Mucosa of gallbladder (tissue), 1 donor: ENCODE measurements around the gene RUFY3. TPM values are rescaled to one million over a fixed set of nuclear protein-coding genes. Genes with fewer than 3 reads are reported as not detected.
"Not testable (repeated sequence)": the region's sequence is repeated elsewhere in the genome, so short reads cannot be mapped to it uniquely, and the experiment has no call there.

Source experiments
- DNase-seq: peaks from one replicate; pipeline ENCODE4 v3.0.0-alpha.2; 2020; ENCODE audit warnings: low spot score
- total RNA-seq: library from RNA; stranded (reverse); gene quantifications from one replicate; pipeline ENCODE4 v1.2.1, GENCODE V29; 2021
- donor health status: DM: no; HTN: no; CAD: no.

The RUFY3 gene
- total RNA-seq: 46.6 TPM

- DNase-seq: peak; percentile 48
Observed at GRCh38 chr4:70721747-70722146, at the start of gene RUFY3. Gene RUFY3, plus strand, starts transcription at chr4:70721964. Its CDS starts 610 bp downstream, at chr4:70722574.

GRCh38 chr4:70674191-70674590 lies 47.6 kb upstream of the RUFY3 start:
- no peak for DNase-seq

- DNase-seq: no peak
Observed at GRCh38 chr4:70674731-70675130, 47.0 kb upstream of the RUFY3 start.

- DNase-seq: no peak
Observed at GRCh38 chr4:70676554-70677090, 45.1 kb upstream of the RUFY3 start.

- DNase-seq: no peak
Observed at GRCh38 chr4:70678383-70678999, 43.3 kb upstream of the RUFY3 start.

- no peak for DNase-seq
Observed at GRCh38 chr4:70680934-70681333, 40.8 kb upstream of the RUFY3 start.

- DNase-seq: no peak
Observed at GRCh38 chr4:70681704-70682103, 40.1 kb upstream of the RUFY3 start.

GRCh38 chr4:70682142-70682541 lies 39.6 kb upstream of the RUFY3 start:
- DNase-seq: not testable (repeated sequence)

GRCh38 chr4:70687392-70687791 lies 34.4 kb upstream of the RUFY3 start:
- no peak for DNase-seq

- DNase-seq: peak; percentile 97
Observed at GRCh38 chr4:70687821-70688794, 33.7 kb upstream of the RUFY3 start, which contains the start of gene UTP3. Gene UTP3, plus strand, starts transcription at chr4:70688532. Its CDS starts 146 bp downstream, at chr4:70688678.

GRCh38 chr4:70688795-70689231 lies 33.0 kb upstream of the RUFY3 start:
- no peak for DNase-seq

- DNase-seq: no peak
Observed at GRCh38 chr4:70691661-70692060, 30.1 kb upstream of the RUFY3 start.

- DNase-seq: not testable (repeated sequence)
Observed at GRCh38 chr4:70694633-70695032, 27.1 kb upstream of the RUFY3 start.

GRCh38 chr4:70698435-70698834 lies 23.3 kb upstream of the RUFY3 start:
- DNase-seq: not testable (repeated sequence)

GRCh38 chr4:70700712-70701111 lies 21.1 kb upstream of the RUFY3 start:
- no peak for DNase-seq

GRCh38 chr4:70701271-70701670 lies 20.5 kb upstream of the RUFY3 start:
- no peak for DNase-seq

- DNase-seq: not testable (repeated sequence)
Observed at GRCh38 chr4:70702592-70702991, 19.2 kb upstream of the RUFY3 start.

- DNase-seq: no peak
Observed at GRCh38 chr4:70703619-70704214, 18.0 kb upstream of the RUFY3 start.

- DNase-seq: peak; percentile 69
Observed at GRCh38 chr4:70704215-70704930, 17.4 kb upstream of the RUFY3 start.

GRCh38 chr4:70704931-70705182 lies 16.9 kb upstream of the RUFY3 start:
- DNase-seq: no peak

GRCh38 chr4:70705183-70706043 lies 16.4 kb upstream of the RUFY3 start:
- peak; percentile 50 for DNase-seq
